GM19468 (cell line): ENCODE results near the gene MTHFR.

Source experiments
- ATAC-seq: cut with Tn5 transposase; IDR thresholded peaks from one replicate; pipeline ENCODE4 v1.9.1; 2021; ENCODE audit warnings: mild to moderate bottlenecking, moderate library complexity, moderate number of reproducible peaks; ENCODE audit not compliant: unreplicated experiment; ENCODE audit errors: extremely low read depth

The MTHFR gene

GRCh38 chr1:11738096-11738495 is 67.7 kb downstream of the MTHFR start:
- ATAC-seq, result no peak

DNA sequence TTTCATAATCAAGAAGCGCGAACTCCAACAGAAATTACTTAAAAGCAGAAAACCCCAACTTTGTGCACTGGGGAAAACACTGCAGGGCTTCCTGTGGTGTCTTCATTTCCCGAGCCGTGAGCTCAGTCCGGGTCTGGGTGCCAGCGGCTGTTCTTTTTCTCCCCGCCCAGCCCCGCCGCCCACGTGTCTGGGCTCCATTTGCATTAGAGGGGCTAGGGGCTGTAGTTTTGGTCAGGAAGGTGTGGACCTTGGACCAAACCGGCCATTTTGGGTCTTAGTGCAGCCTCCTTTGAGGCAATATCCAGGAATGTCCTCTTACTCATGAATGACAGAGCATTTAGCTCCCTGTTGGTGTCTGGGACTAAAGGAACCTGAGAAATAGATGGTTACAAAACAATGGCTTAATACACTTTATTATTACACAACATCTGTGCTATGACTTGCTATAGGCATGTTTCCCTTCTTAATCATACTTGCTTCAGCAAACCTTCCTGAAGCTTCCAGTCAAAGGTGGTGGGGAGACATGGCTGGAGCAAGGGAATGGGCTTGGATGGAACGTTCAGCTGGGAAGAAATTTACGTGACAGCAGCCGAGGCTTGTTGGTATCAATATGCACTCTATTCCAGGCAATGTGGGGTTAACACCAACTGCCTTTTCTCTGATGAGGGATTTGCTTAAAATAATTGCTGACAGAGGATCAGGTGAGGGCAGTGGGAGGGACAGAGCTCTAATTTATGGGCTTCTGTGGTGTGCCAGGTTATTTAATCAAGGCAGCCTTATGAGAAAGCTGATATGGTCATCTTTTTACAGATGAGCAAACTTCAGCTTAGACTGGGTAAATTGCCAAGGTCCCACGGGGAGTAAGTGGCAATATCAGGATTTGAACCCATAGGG is 68.8 kb downstream of the MTHFR start:
- ATAC-seq, result no peak

DNA sequence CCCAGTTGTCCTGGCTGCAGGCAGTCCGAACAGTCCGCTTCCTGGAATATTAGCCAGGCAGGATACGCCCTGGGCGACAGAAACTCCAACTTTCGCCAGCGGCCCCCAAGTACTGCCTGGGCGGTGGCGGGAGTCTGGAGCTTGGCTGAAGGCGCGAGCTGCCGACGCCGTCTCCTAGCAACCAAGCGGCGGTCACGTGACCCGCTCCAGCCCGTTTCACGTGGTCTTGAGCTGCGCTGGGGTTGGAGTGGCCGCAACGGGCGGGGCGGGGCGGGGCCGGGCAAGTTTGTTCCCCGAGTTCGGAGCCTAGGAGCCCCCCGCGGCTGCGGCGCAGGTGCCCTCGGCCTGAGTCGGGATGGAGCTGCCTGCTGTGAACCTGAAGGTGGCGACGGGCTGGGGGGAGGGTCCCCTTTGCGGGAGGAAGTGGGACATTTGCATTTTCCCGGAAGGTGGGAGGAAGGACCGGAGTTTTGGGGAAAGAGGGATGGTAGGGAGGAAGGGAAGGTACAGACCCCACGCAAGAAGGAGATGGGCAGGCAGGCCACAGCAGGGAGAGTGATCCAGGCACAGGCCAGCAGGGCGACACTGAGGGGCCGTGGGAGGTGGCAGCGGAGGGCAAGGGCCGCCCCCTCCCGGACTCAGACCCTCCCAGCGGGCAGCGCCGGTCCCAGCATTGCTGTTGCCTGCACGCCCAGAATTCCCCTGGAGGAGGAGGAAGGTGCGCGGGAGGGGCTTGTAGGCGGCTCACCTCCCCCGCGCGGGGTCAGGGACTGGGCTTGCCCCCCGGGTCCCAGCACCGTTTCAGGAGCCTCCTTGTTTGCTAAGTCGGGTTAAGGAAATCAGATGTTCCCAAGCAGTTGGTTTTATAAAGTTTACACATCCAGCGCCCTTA is 69.7 kb downstream of the MTHFR start, which contains the start of gene AGTRAP:
TSS of gene AGTRAP (plus strand) at position 283 of the 892 bp plus-strand sequence. CDS start at position 356, 73 bp downstream.
- ATAC-seq, result no peak
